OCI-LY1 (cell line): ENCODE data around the gene KLF1.

Source experiments
- H2AFZ ChIP-seq: fragments of 200-600 bp; sonication (generic), shearing (Covaris generic); 2 replicates; pipeline ENCODE4 v1.6.0; 2014; ENCODE audit warnings: antibody characterized with exemption, mild to moderate bottlenecking, low read length
- H3F3A ChIP-seq: fragments of 200-600 bp; sonication (generic), shearing (Covaris generic); 2 replicates; pipeline ENCODE4 v1.6.0; 2014; ENCODE audit warnings: mild to moderate bottlenecking, antibody characterized with exemption, low read length, moderate library complexity; ENCODE audit not compliant: insufficient read depth
- H3K27ac ChIP-seq: fragments of 200-600 bp; sonication (generic); 2 replicates; pipeline ENCODE4 v1.5.1; 2014; ENCODE audit warnings: low read length, mixed run types, mild to moderate bottlenecking, low read depth; ENCODE audit not compliant: poor library complexity, severe bottlenecking
- H3K27me3 ChIP-seq: fragments of 200-600 bp; sonication (generic); 2 replicates; pipeline ENCODE4 v1.6.0; 2014; ENCODE audit warnings: antibody characterized with exemption, mild to moderate bottlenecking, low read length, moderate library complexity; ENCODE audit not compliant: insufficient read depth
- H3K36me3 ChIP-seq: fragments of 200-600 bp; sonication (generic); 2 replicates; pipeline ENCODE4 v1.6.1; 2014; ENCODE audit warnings: mild to moderate bottlenecking, antibody characterized with exemption, low read length, moderate library complexity, mixed read lengths; ENCODE audit not compliant: insufficient read depth
- H3K4me1 ChIP-seq: fragments of 200-600 bp; sonication (generic); 2 replicates; pipeline ENCODE4 v1.5.1; 2014; ENCODE audit warnings: mild to moderate bottlenecking, low read length, moderate library complexity; ENCODE audit not compliant: insufficient read depth, severe bottlenecking
- H3K4me2 ChIP-seq: fragments of 200-600 bp; sonication (generic), shearing (Covaris generic); 2 replicates; pipeline ENCODE4 v1.6.1; 2014; ENCODE audit warnings: low read length
- H3K4me3 ChIP-seq: fragments of 200-600 bp; sonication (generic); 2 replicates; pipeline ENCODE4 v1.5.1; 2014; ENCODE audit warnings: low read length, low read depth, mild to moderate bottlenecking, mixed read lengths; ENCODE audit not compliant: poor library complexity, severe bottlenecking
- H3K79me2 ChIP-seq: fragments of 200-600 bp; shearing (Covaris generic); 2 replicates; pipeline ENCODE4 v1.6.1; 2016; ENCODE audit warnings: mixed run types, low read length, mixed read lengths; ENCODE audit not compliant: insufficient read depth
- H3K9ac ChIP-seq: fragments of 200-600 bp; sonication (generic), shearing (Covaris generic); 2 replicates; pipeline ENCODE4 v1.6.1; 2014; ENCODE audit warnings: mild to moderate bottlenecking, low read length, mixed read lengths
- H3K9me2 ChIP-seq: fragments of 200-600 bp; sonication (generic), shearing (Covaris generic); 2 replicates; pipeline ENCODE4 v1.6.1; 2014; ENCODE audit warnings: low read depth, mild to moderate bottlenecking, low read length, mixed read lengths
- H3K9me3 ChIP-seq: fragments of 200-600 bp; shearing (Covaris generic); 2 replicates; pipeline ENCODE4 v1.6.1; 2014; ENCODE audit warnings: low read length, mixed read lengths
- H4K20me1 ChIP-seq: fragments of 200-600 bp; sonication (generic), shearing (Covaris generic); 2 replicates; pipeline ENCODE4 v1.6.0; 2016; ENCODE audit warnings: mild to moderate bottlenecking, low read length; ENCODE audit not compliant: insufficient read depth
- EZH2 ChIP-seq: fragments of 200-600 bp; sonication (generic), shearing (Covaris generic); IDR thresholded peaks from 2 replicates; pipeline ENCODE4 v1.8.0; 2017; ENCODE audit warnings: borderline replicate concordance, mixed run types, mild to moderate bottlenecking, antibody characterized with exemption, low read length, moderate library complexity, mixed read lengths
- TF ChIP-seq, protein P1 (sequence below): fragments of 200-600 bp; sonication (generic), shearing (Covaris generic); IDR thresholded peaks from 2 replicates; pipeline ENCODE4 v1.5.1; 2017; ENCODE audit warnings: mild to moderate bottlenecking, antibody characterized with exemption, low read length, moderate library complexity, mixed read lengths

Gene KLF1

GRCh38 chr19:12924621-12925310 lies 37.8 kb upstream of the KLF1 start:
- H3K27me3 ChIP-seq = no peaks in the 10 kb centered on the region
- H3K9me2 ChIP-seq = no peaks in the 10 kb centered on the region
- no peaks in the 10 kb centered on the region for H3K4me1 ChIP-seq
- no peaks in the 10 kb centered on the region for H3K9me3 ChIP-seq
- H3K4me2 ChIP-seq = no peak overlapping the region
- H3K9ac ChIP-seq = no peak overlapping the region
- peaks cover 9% of the 10 kb centered on the region for H3F3A ChIP-seq
- H3K4me3 ChIP-seq = no peak overlapping the region
- TF ChIP-seq, protein P1, sequence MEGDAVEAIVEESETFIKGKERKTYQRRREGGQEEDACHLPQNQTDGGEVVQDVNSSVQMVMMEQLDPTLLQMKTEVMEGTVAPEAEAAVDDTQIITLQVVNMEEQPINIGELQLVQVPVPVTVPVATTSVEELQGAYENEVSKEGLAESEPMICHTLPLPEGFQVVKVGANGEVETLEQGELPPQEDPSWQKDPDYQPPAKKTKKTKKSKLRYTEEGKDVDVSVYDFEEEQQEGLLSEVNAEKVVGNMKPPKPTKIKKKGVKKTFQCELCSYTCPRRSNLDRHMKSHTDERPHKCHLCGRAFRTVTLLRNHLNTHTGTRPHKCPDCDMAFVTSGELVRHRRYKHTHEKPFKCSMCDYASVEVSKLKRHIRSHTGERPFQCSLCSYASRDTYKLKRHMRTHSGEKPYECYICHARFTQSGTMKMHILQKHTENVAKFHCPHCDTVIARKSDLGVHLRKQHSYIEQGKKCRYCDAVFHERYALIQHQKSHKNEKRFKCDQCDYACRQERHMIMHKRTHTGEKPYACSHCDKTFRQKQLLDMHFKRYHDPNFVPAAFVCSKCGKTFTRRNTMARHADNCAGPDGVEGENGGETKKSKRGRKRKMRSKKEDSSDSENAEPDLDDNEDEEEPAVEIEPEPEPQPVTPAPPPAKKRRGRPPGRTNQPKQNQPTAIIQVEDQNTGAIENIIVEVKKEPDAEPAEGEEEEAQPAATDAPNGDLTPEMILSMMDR = no peak
- TF ChIP-seq EZH2 = no peak
- H2AFZ ChIP-seq = no peak overlapping the region
- H4K20me1 ChIP-seq = no peaks in the 10 kb centered on the region
- H3K27ac ChIP-seq = no peak overlapping the region
- no peaks in the 10 kb centered on the region for H3K79me2 ChIP-seq
- H3K36me3 ChIP-seq = peaks cover 76% of the 10 kb centered on the region

- Histone ChIP-seq H2AFZ (no peak overlapping the region), H3K27ac (no peak overlapping the region), H3K4me1 (peaks cover 11% of the 10 kb centered on the region), H3K4me2 (no peak overlapping the region), H3K79me2 (no peaks in the 10 kb centered on the region), H4K20me1 (no peaks in the 10 kb centered on the region), H3K9ac (no peak overlapping the region), H3K4me3 (no peak overlapping the region), H3K9me3 (no peaks in the 10 kb centered on the region), H3K36me3 (peaks cover 58% of the 10 kb centered on the region), H3K27me3 (no peaks in the 10 kb centered on the region), H3K9me2 (no peaks in the 10 kb centered on the region), H3F3A (peaks cover 9% of the 10 kb centered on the region)
- TF ChIP-seq, protein P1 = no peak
- TF ChIP-seq EZH2 = no peak
These were observed 36.0 kb upstream of the KLF1 start for GRCh38 chr19:12922959-12923358.

GRCh38 chr19:12921047-12921446 lies 34.0 kb upstream of the KLF1 start:
- TF ChIP-seq, protein P1 = no peak
- no peak for TF ChIP-seq EZH2
- Histone ChIP-seq H3K9me3 (no peaks in the 10 kb centered on the region), H3K27me3 (no peaks in the 10 kb centered on the region), H3K27ac (peak overlapping the region; percentile 49), H3F3A (peaks cover 9% of the 10 kb centered on the region), H3K4me1 (peaks cover 11% of the 10 kb centered on the region), H3K9me2 (no peaks in the 10 kb centered on the region), H3K9ac (no peak overlapping the region), H3K36me3 (peaks cover 41% of the 10 kb centered on the region), H3K79me2 (no peaks in the 10 kb centered on the region), H3K4me3 (no peak overlapping the region), H3K4me2 (no peak overlapping the region), H4K20me1 (no peaks in the 10 kb centered on the region), H2AFZ (no peak overlapping the region)
